Measurements from ENCODE around the gene ZNF740.

- TF ChIP-seq CTCF (tag by site-specific recombination; IDR thresholded peaks at IDR 0.05) (no peak), TSHZ1 (tag by site-specific recombination; IDR thresholded peaks at IDR 0.05; ENCODE audit: borderline replicate concordance) (no peak), ZBTB1 (tag by site-specific recombination; IDR thresholded peaks at IDR 0.05) (no peak), MYNN (tag by site-specific recombination; IDR thresholded peaks at IDR 0.05; ENCODE audit: borderline replicate concordance) (no peak), ZNF2 (tag by site-specific recombination; IDR thresholded peaks at IDR 0.05) (no peak), ZNF514 (tag by site-specific recombination; IDR thresholded peaks at IDR 0.05) (no peak), ZNF558 (tag by site-specific recombination; IDR thresholded peaks at IDR 0.05) (no peak)
- TF ChIP-seq, protein P1, sequence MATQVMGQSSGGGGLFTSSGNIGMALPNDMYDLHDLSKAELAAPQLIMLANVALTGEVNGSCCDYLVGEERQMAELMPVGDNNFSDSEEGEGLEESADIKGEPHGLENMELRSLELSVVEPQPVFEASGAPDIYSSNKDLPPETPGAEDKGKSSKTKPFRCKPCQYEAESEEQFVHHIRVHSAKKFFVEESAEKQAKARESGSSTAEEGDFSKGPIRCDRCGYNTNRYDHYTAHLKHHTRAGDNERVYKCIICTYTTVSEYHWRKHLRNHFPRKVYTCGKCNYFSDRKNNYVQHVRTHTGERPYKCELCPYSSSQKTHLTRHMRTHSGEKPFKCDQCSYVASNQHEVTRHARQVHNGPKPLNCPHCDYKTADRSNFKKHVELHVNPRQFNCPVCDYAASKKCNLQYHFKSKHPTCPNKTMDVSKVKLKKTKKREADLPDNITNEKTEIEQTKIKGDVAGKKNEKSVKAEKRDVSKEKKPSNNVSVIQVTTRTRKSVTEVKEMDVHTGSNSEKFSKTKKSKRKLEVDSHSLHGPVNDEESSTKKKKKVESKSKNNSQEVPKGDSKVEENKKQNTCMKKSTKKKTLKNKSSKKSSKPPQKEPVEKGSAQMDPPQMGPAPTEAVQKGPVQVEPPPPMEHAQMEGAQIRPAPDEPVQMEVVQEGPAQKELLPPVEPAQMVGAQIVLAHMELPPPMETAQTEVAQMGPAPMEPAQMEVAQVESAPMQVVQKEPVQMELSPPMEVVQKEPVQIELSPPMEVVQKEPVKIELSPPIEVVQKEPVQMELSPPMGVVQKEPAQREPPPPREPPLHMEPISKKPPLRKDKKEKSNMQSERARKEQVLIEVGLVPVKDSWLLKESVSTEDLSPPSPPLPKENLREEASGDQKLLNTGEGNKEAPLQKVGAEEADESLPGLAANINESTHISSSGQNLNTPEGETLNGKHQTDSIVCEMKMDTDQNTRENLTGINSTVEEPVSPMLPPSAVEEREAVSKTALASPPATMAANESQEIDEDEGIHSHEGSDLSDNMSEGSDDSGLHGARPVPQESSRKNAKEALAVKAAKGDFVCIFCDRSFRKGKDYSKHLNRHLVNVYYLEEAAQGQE (tag by site-specific recombination; IDR thresholded peaks at IDR 0.05), result no peak
Measured at GRCh38 chr12:53205747-53206419, 25.4 kb downstream of the ZNF740 start.
